H1 (cell line): ENCODE results near the gene HMGA1. TPM values are rescaled to one million over a fixed set of nuclear protein-coding genes. Genes with fewer than 3 reads are reported as not detected.

Experiments used
- CTCF ChIA-PET: fragments of 300-600 bp; sonication (Branson Sonifier 250); formaldehyde crosslinking; loops from one replicate; lab custom pipeline; 2021; ENCODE audit not compliant: partially characterized antibody; lab: Charles Lee
- POLR2A ChIA-PET: fragments of 300-600 bp; sonication (Branson Sonifier 250); formaldehyde crosslinking; loops from one replicate; lab custom pipeline; 2021; ENCODE audit warnings: inconsistent platforms; ENCODE audit not compliant: partially characterized antibody; lab: Charles Lee
- DNase-seq, 2 experiments: peaks; one replicate each; pipeline versions ENCODE4 v3.0.0 to v3.0.0-alpha.2; 2010 to 2022; ENCODE audit warnings: low spot score in 2 of 2, low read depth in 1 of 2, mixed read lengths in 1 of 2
- FAIRE-seq: peaks from 2 replicates; lab custom pipeline; 2011; peaks lifted over from hg19 to GRCh38; lab: Jason Lieb, UNC
- H2AFZ ChIP-seq: 2 replicates; pipeline ENCODE4 v1.8.1; 2012; ENCODE audit warnings: low read length, inconsistent platforms
- H2AK5ac ChIP-seq: 2 replicates; pipeline ENCODE4 v1.6.1; 2013; ENCODE audit warnings: low read depth, low read length
- H2BK120ac ChIP-seq: replicated peaks from 2 replicates; pipeline ENCODE3; 2013; ENCODE audit warnings: low read depth, low read length, inconsistent platforms
- H2BK12ac ChIP-seq: 2 replicates; pipeline ENCODE4 v1.6.1; 2013; ENCODE audit warnings: low read depth, low read length
- H2BK15ac ChIP-seq: 2 replicates; pipeline ENCODE4 v1.6.1; 2013; ENCODE audit warnings: low read length
- H2BK20ac ChIP-seq: 2 replicates; pipeline ENCODE4 v1.6.1; 2013; ENCODE audit warnings: low read length
- H2BK5ac ChIP-seq: 2 replicates; pipeline ENCODE4 v1.6.1; 2013; ENCODE audit warnings: low read depth, low read length
- H3K14ac ChIP-seq: 2 replicates; pipeline ENCODE4 v1.6.1; 2013; ENCODE audit warnings: inconsistent platforms; ENCODE audit not compliant: insufficient read length
- H3K18ac ChIP-seq: 2 replicates; pipeline ENCODE4 v1.6.1; 2013; ENCODE audit warnings: low read length; ENCODE audit errors: extremely low read depth
- H3K23ac ChIP-seq: 2 replicates; pipeline ENCODE4 v1.6.1; 2013; ENCODE audit warnings: inconsistent platforms; ENCODE audit not compliant: insufficient read length
- H3K23me2 ChIP-seq: 2 replicates; pipeline ENCODE4 v1.6.1; 2013; ENCODE audit warnings: low read depth, low read length
- H3K27ac ChIP-seq: 2 replicates; pipeline ENCODE4 v1.6.1; 2011; ENCODE audit warnings: low read depth, low read length, inconsistent platforms
- H3K27me3 ChIP-seq, 4 experiments: replicated peaks in 1 of 4; 1 replicate in 1 of 4; 2 replicates in 3 of 4; pipeline versions ENCODE4 v1.6.1 to v1.8.1; 2011 to 2013; ENCODE audit warnings: low read length in 3 of 4, mild to moderate bottlenecking in 3 of 4, inconsistent platforms in 2 of 4, mixed read lengths in 2 of 4, moderate library complexity in 1 of 4; ENCODE audit not compliant: control insufficient read depth in 3 of 4, insufficient read depth in 3 of 4; ENCODE audit errors: extremely low read depth in 1 of 4
- H3K36me3 ChIP-seq, 4 experiments: 2 replicates each; pipeline versions ENCODE4 v1.6.1 to v1.8.1; 2011 to 2013; ENCODE audit warnings: mild to moderate bottlenecking in 4 of 4, low read length in 3 of 4, moderate library complexity in 2 of 4, control low read depth in 1 of 4, inconsistent platforms in 1 of 4; ENCODE audit not compliant: insufficient read depth in 4 of 4, control insufficient read depth in 2 of 4
- H3K4ac ChIP-seq: replicated peaks from 2 replicates; pipeline ENCODE3; 2013; ENCODE audit warnings: low read length, low read depth, mixed read lengths, inconsistent platforms; ENCODE audit not compliant: insufficient read length
- H3K4me1 ChIP-seq, 4 experiments: replicated peaks in 1 of 4; 1 replicate in 1 of 4; 2 replicates in 3 of 4; pipeline versions ENCODE4 v1.6.1 to v1.8.1; 2011 to 2013; ENCODE audit warnings: low read length in 3 of 4, inconsistent platforms in 2 of 4, mixed read lengths in 1 of 4; ENCODE audit not compliant: insufficient read depth in 4 of 4, control insufficient read depth in 3 of 4
- H3K4me2 ChIP-seq, 2 experiments: 2 replicates each; pipeline versions ENCODE4 v1.6.1 to v1.8.1; 2011 to 2013; ENCODE audit warnings: low read depth in 2 of 2, low read length in 2 of 2, control low read depth in 1 of 2, inconsistent platforms in 1 of 2, mild to moderate bottlenecking in 1 of 2; ENCODE audit not compliant: insufficient read depth in 1 of 2
- H3K4me3 ChIP-seq, 4 experiments: fragments of 200-600, 300-600 bp in 1 of 4; sonication (generic), shearing (Covaris generic), sonication (Bioruptor Twin) in 1 of 4; 2 replicates each; pipeline versions ENCODE4 v1.5.1 to v1.8.1; 2011 to 2016; ENCODE audit warnings: low read length in 4 of 4, low read depth in 3 of 4, control low read depth in 2 of 4, inconsistent platforms in 2 of 4, mild to moderate bottlenecking in 2 of 4, mixed read lengths in 1 of 4, moderate library complexity in 1 of 4; ENCODE audit not compliant: insufficient read depth in 2 of 4; ENCODE audit errors: extremely low read depth in 1 of 4
- H3K56ac ChIP-seq: replicated peaks from 2 replicates; pipeline ENCODE3; 2013; ENCODE audit warnings: low read depth, mild to moderate bottlenecking, mixed read lengths, low read length, inconsistent platforms; ENCODE audit not compliant: insufficient read length
- H3K79me1 ChIP-seq: 2 replicates; pipeline ENCODE4 v1.6.1; 2013; ENCODE audit warnings: low read depth, low read length, control low read depth
- H3K79me2 ChIP-seq, 2 experiments: 2 replicates each; pipeline versions ENCODE4 v1.6.1 to v1.8.1; 2012 to 2013; ENCODE audit warnings: low read length in 2 of 2, mild to moderate bottlenecking in 2 of 2, inconsistent platforms in 1 of 2; ENCODE audit not compliant: insufficient read depth in 2 of 2, control insufficient read depth in 1 of 2
- H3K9ac ChIP-seq, 4 experiments: replicated peaks in 1 of 4; 1 replicate in 1 of 4; 2 replicates in 3 of 4; pipeline versions ENCODE4 v1.6.1 to v1.8.1; 2011 to 2013; ENCODE audit warnings: low read depth in 3 of 4, low read length in 3 of 4, control low read depth in 2 of 4, mild to moderate bottlenecking in 2 of 4, moderate library complexity in 2 of 4, inconsistent platforms in 1 of 4; ENCODE audit errors: extremely low read depth in 1 of 4
- H3K9me3 ChIP-seq, 2 experiments: 2 replicates each; pipeline versions ENCODE4 v1.6.1 to v1.8.1; 2012 to 2013; ENCODE audit warnings: mild to moderate bottlenecking in 2 of 2, moderate library complexity in 2 of 2, control low read depth in 1 of 2, inconsistent platforms in 1 of 2, low read depth in 1 of 2, low read length in 1 of 2, mixed read lengths in 1 of 2; ENCODE audit not compliant: insufficient read depth in 2 of 2
- H4K20me1 ChIP-seq, 2 experiments: replicated peaks in 1 of 2; 2 replicates each; pipeline versions ENCODE3 to v1.8.1; 2011 to 2013; ENCODE audit warnings: inconsistent platforms in 2 of 2, low read length in 2 of 2, mild to moderate bottlenecking in 1 of 2; ENCODE audit not compliant: insufficient read depth in 2 of 2, control insufficient read depth in 1 of 2
- H4K5ac ChIP-seq: 2 replicates; pipeline ENCODE4 v1.6.1; 2013; ENCODE audit warnings: low read length, low read depth, mixed read lengths, inconsistent platforms; ENCODE audit not compliant: insufficient read length
- H4K8ac ChIP-seq: 2 replicates; pipeline ENCODE4 v1.8.0; 2013; ENCODE audit warnings: mild to moderate bottlenecking, moderate library complexity, low read length, inconsistent platforms; ENCODE audit not compliant: insufficient read depth; ENCODE audit errors: extremely low read depth
- H4K91ac ChIP-seq: replicated peaks from 2 replicates; pipeline ENCODE3; 2013; ENCODE audit warnings: low read length, mixed read lengths, inconsistent platforms; ENCODE audit not compliant: insufficient read length
- CTBP2 ChIP-seq: IDR thresholded peaks from 2 replicates; pipeline ENCODE4 v1.7.0; 2011; ENCODE audit warnings: borderline replicate concordance, mild to moderate bottlenecking, moderate library complexity, mixed read lengths, low read length; ENCODE audit not compliant: insufficient read depth, insufficient read length
- PHF8 ChIP-seq: fragments of 200-600 bp; sonication (generic); conservative IDR thresholded peaks from 2 replicates; pipeline ENCODE4 v1.7.1; 2012; ENCODE audit warnings: low read depth, mild to moderate bottlenecking, inconsistent platforms, low read length, moderate library complexity
- SIRT6 ChIP-seq: IDR thresholded peaks from one replicate; pipeline ENCODE4 v1.7.1; 2012; ENCODE audit warnings: low read length, inconsistent platforms
- TAF1 ChIP-seq: IDR thresholded peaks from 2 replicates; pipeline ENCODE4 v1.6.1; 2011; ENCODE audit warnings: mild to moderate bottlenecking, low read depth, low read length
- WGBS, 2 experiments: shearing (Covaris generic) in 1 of 2; methylation state at CpG; one replicate each; pipeline versions ENCODE4 v1.1.6 to v1.1.7; 2013 to 2015; ENCODE audit warnings: low lambda C conversion rate in 2 of 2, mixed read lengths in 2 of 2, inconsistent platforms in 1 of 2, low coverage in 1 of 2, missing lambda C conversion rate in 1 of 2; ENCODE audit not compliant: insufficient replicate concordance in 2 of 2, insufficient coverage in 1 of 2, insufficient read length in 1 of 2; ENCODE audit errors: extremely low coverage in 1 of 2, missing lambda C conversion rate in 1 of 2; 5-methylcytosine and 5-hydroxymethylcytosine counted together
- polyA plus RNA-seq, 7 experiments: library from polyadenylated mRNA; depleted of rRNA in 3 of 7; stranded (reverse) in 5 of 7; unstranded in 2 of 7; fragments of >200 nt in 5 of 7; fragments of 200-250 nt in 2 of 7; gene quantifications; 1 replicate in 5 of 7; 2 replicates in 1 of 7; 4 replicates in 1 of 7; pipeline versions ENCODE4 v1.2.1 to v1.2.3, GENCODE V29; 2011 to 2013; ENCODE audit warnings: missing spikeins in 2 of 7, mixed read lengths in 2 of 7
- total RNA-seq: library from RNA; stranded (reverse); fragmentation: NEBNext Ultra II Directional; extraction: Animal tissue kit (Norgen Biotek cat#: 25700); gene quantifications from 2 replicates; pipeline ENCODE4 v1.2.1, GENCODE V29; 2021
- TF ChIP-seq, protein P1 (sequence below), 3 experiments: IDR thresholded peaks; 1 replicate in 2 of 3; 2 replicates in 1 of 3; pipeline versions ENCODE4 v1.5.1 to v1.6.1; 2011; ENCODE audit warnings: low read length in 3 of 3, mild to moderate bottlenecking in 3 of 3, inconsistent platforms in 2 of 3, low read depth in 1 of 3, moderate library complexity in 1 of 3; ENCODE audit not compliant: insufficient read depth in 1 of 3; ENCODE audit errors: control extremely low read depth in 1 of 3
- TF ChIP-seq, protein P2 (sequence below): IDR thresholded peaks from 2 replicates; pipeline ENCODE4 v1.6.1; 2012; ENCODE audit warnings: low read length, inconsistent platforms

HMGA1 gene
- total and polyA plus RNA-seq, 2 of the 8 experiments (the other 6 are each of a cell fraction or from before 2014, with no cell fraction given): 1,557 to 2,636 TPM

DNA sequence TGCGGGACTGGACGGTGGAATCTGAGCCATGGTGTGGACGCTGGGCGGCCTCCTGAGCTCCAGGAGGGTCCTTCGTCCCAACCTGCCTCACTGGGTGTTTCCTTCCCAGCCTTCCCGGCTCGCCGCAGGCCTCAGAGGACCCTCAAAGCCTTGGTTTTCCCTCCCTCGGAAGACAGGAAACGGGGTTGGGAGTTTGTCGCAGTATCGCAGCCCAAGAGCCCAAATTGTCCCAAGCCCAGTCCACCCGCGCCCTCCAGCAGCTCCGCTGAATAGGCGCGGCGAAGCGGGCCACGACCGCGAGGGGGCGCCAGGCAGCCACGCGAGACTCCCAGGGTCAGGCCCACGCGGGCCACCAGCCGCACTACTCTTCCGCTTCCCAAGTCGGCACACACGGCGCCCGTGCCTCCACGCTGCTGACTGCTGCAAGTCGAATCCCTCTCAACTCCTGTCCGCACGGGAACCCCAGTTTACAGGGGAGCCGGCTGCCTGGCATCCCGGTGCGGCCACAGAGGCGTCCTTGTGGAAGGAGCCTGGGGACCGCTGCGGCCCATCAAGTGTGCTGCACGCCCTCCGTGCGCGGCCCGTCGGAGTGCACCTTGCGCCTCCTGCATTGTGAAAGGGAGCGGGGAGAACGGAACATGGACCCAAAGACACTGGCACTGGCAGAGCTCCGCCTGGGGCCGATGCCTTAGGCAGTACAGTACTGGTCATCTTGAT is 40.4 kb upstream of the HMGA1 start:
- Histone ChIP-seq H2BK15ac (peak overlapping the region; percentile 95; the same call in 1 of the 2 replicates), H4K20me1 (no peaks in the 10 kb centered on the region), H3K18ac (peak overlapping the region; percentile 62), H3K27ac (no peak overlapping the region), H3K4me2 (peak overlapping the region; percentile 2 to 50), H2BK5ac (peak overlapping the region; percentile 87; the same call in 1 of the 2 replicates), H3K23me2 (peaks cover under 1% of the 10 kb centered on the region; the same call in 1 of the 2 replicates), H2BK120ac (peak overlapping the region; percentile 91), H3K4ac (peak overlapping the region; percentile 79), H3K56ac (no peak overlapping the region), H2BK20ac (0 out of 2 replicates have a peak overlapping the region, but pooled peaks have one; percentile 80), H3K27me3 (peaks cover 0 to 13% (median 4%) of the 10 kb centered on the region in 4 experiments; a peak in 4 of 7 replicates), H3K14ac (no peak overlapping the region), H3K9ac (no peak overlapping the region; a peak in 1 of 7 replicates), H3K4me3 (peak overlapping the region in 2 of 4 experiments; percentile 23 to 34; a peak in 4 of 8 replicates), H3K79me2 (no peaks in the 10 kb centered on the region), H4K8ac (peak overlapping the region; percentile 91), H2AFZ (peak overlapping the region; percentile 87), H3K23ac (no peak overlapping the region), H3K4me1 (peaks cover 0 to 12% (median 5%) of the 10 kb centered on the region in 4 experiments; a peak in 5 of 7 replicates), H3K9me3 (no peaks in the 10 kb centered on the region), H2BK12ac (peak overlapping the region; percentile 95), H4K91ac (peak overlapping the region; percentile 81), H3K79me1 (no peaks in the 10 kb centered on the region), H4K5ac (peak overlapping the region; percentile 38), H2AK5ac (no peak overlapping the region), H3K36me3 (no peaks in the 10 kb centered on the region)
- DNase-seq (peak in 1 of 2 experiments; percentile 91), FAIRE-seq (no peak)
- ChIA-PET CTCF (interaction anchor here (0.7 to 6.9 kb wide), 43 partner anchors 8 to 404 kb away, joined by 3 to 62 read pairs (median 5); partner anchors contain the start of genes HMGA1 and SMIM29), POLR2A (interaction anchor here (0.7 to 10.7 kb wide), 10 partner anchors 10 to 196 kb away, joined by 3 to 212 read pairs (median 6); partner anchors contain the start of genes HMGA1, NUDT3 and SMIM29)
- 25% methylated on average over 50 of the region's 54 CpGs; no CpG with 5 or more reads in 1 of the 2 experiments for WGBS, 2 experiments
- TF ChIP-seq CTBP2 (peak; percentile 21), PHF8 (0 out of 2 replicates have a peak, but pooled peaks have one; percentile 38), SIRT6 (no peak), TAF1 (0 out of 2 replicates have a peak, but pooled peaks have one; percentile 42)
- TF ChIP-seq, protein P1, sequence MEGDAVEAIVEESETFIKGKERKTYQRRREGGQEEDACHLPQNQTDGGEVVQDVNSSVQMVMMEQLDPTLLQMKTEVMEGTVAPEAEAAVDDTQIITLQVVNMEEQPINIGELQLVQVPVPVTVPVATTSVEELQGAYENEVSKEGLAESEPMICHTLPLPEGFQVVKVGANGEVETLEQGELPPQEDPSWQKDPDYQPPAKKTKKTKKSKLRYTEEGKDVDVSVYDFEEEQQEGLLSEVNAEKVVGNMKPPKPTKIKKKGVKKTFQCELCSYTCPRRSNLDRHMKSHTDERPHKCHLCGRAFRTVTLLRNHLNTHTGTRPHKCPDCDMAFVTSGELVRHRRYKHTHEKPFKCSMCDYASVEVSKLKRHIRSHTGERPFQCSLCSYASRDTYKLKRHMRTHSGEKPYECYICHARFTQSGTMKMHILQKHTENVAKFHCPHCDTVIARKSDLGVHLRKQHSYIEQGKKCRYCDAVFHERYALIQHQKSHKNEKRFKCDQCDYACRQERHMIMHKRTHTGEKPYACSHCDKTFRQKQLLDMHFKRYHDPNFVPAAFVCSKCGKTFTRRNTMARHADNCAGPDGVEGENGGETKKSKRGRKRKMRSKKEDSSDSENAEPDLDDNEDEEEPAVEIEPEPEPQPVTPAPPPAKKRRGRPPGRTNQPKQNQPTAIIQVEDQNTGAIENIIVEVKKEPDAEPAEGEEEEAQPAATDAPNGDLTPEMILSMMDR (IDR thresholded peaks at IDR 0.05; ENCODE audit: control extremely low read depth in 1 of 3, insufficient read depth in 1 of 3, low read depth in 1 of 3, low read length in 3 of 3): peak; percentile 78 to 85 (median 79)
- TF ChIP-seq, protein P2, sequence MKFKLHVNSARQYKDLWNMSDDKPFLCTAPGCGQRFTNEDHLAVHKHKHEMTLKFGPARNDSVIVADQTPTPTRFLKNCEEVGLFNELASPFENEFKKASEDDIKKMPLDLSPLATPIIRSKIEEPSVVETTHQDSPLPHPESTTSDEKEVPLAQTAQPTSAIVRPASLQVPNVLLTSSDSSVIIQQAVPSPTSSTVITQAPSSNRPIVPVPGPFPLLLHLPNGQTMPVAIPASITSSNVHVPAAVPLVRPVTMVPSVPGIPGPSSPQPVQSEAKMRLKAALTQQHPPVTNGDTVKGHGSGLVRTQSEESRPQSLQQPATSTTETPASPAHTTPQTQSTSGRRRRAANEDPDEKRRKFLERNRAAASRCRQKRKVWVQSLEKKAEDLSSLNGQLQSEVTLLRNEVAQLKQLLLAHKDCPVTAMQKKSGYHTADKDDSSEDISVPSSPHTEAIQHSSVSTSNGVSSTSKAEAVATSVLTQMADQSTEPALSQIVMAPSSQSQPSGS: 0 out of 2 replicates have a peak, but pooled peaks have one; percentile 50
